Adrenal gland (tissue), 12 donors: ENCODE data around the gene CERS2. TPM values are rescaled to one million over a fixed set of nuclear protein-coding genes. Genes with fewer than 3 reads are reported as not detected.

Source experiments
- DNase-seq, 7 donors: peaks; one replicate each; pipeline ENCODE4 v3.0.0-alpha.2; 2019 to 2020
- H3K27ac ChIP-seq, 5 donors: fragments of 200-600 bp; sonication (generic) in 4 of 5; 1 replicate in 3 of 5; 2 replicates in 2 of 5; pipeline versions ENCODE4 v1.5.1 to v1.8.0; 2016 to 2020; ENCODE audit warnings: mild to moderate bottlenecking in 1 of 5
- H3K27me3 ChIP-seq: fragments of 200-600 bp; 2 replicates; pipeline ENCODE4 v1.8.0; 2021
- H3K36me3 ChIP-seq, 2 donors: fragments of 200-600 bp; replicated peaks in 1 of 2; 1 replicate in 1 of 2; 2 replicates in 1 of 2; pipeline versions ENCODE4 v1.5.1 to v1.8.0; 2018 to 2022
- H3K4me1 ChIP-seq, 2 donors: fragments of 200-600 bp; replicated peaks in 1 of 2; 1 replicate in 1 of 2; 2 replicates in 1 of 2; pipeline versions ENCODE4 v1.5.1 to v1.8.0; 2018 to 2021
- H3K4me3 ChIP-seq, 4 donors: fragments of 200-600 bp; sonication (generic) in 3 of 4; one replicate each; pipeline ENCODE4 v1.5.1; 2016 to 2018
- H3K9me3 ChIP-seq, 3 donors: fragments of 200-600 bp; sonication (generic) in 1 of 3; replicated peaks in 1 of 3; 1 replicate in 2 of 3; 2 replicates in 1 of 3; pipeline versions ENCODE4 v1.5.1 to v1.8.0; 2016 to 2021
- CTCF ChIP-seq, 6 experiments: fragments of 450-650 bp in 4 of 6; fragments of 200-600 bp in 2 of 6; sonication (generic) in 1 of 6; IDR thresholded peaks; 1 replicate in 5 of 6; 2 replicates in 1 of 6; pipeline versions ENCODE4 v1.5.1 to v1.8.0; 2016 to 2021; ENCODE audit warnings: antibody characterized with exemption in 6 of 6, mild to moderate bottlenecking in 2 of 6, moderate library complexity in 1 of 6
- POLR2A ChIP-seq, 2 donors: fragments of 450-650 bp; IDR thresholded peaks; one replicate each; pipeline ENCODE4 v1.6.1; 2017; ENCODE audit warnings: antibody characterized with exemption in 2 of 2, mild to moderate bottlenecking in 2 of 2, moderate library complexity in 1 of 2
- WGBS, 4 donors: extraction: QIAGEN DNeasy Blood & Tissue Kit in 2 of 4; methylation state at CpG; one replicate each; pipeline versions ENCODE4 v1.1.5 to v1.1.7; 2013 to 2017; 5-methylcytosine and 5-hydroxymethylcytosine counted together
- intact Hi-C, 2 donors: fragments of 100-400 bp; cut with DNase I; formaldehyde crosslinking; loops; one replicate each; pipeline versions ENCODE4 v1.14.1 to v1.15.0; 2022 to 2023
- polyA plus RNA-seq, 3 donors: library from polyadenylated mRNA; stranded (reverse); fragments of 200-250 nt in 2 of 3; fragments of 350-450 nt in 1 of 3; fragmentation: Illumina TruSeq in 1 of 3; extraction: RNeasy Lipid Tissue Mini Kit (QIAGEN cat#74804) in 1 of 3; gene quantifications; one replicate each; pipeline ENCODE4 v1.2.3, GENCODE V29; 2013 to 2014
- small RNA-seq, 2 donors: library from RNA; depleted of rRNA; stranded (forward); fragments of <200 nt; gene quantifications; one replicate each; pipeline ENCODE3, GENCODE V24; 2016
- total RNA-seq, 9 donors: library from RNA; depleted of rRNA in 4 of 9; stranded (reverse); fragments of >200 nt in 4 of 9; fragments of 120-200 nt in 1 of 9; fragmentation: NEBNext Ultra II Directional in 1 of 9; extraction: Animal tissue kit (Norgen Biotek cat#: 25700) in 1 of 9; gene quantifications; one replicate each; pipeline versions ENCODE4 v1.1.0 to v1.2.4, GENCODE V29; 2013 to 2023
- donor health status: healthy with polysubstance abuse.
- donor health status: Bipolar disorder and iron deficiency.
- donor health status: DM: yes; HTN: yes; CAD: no.
- donor health status: DM: no; HTN: no; CAD: no.
- donor health status: DM: no; HTN: no; CAD: no.
- donor health status: DM: yes; HTN: yes; CAD: no.

Gene CERS2
- total and polyA plus RNA-seq, 12 donors, result 289 to 682 (median 505) TPM

GRCh38 chr1:150922519-150922975 lies 52.1 kb downstream of the CERS2 start:
- Histone ChIP-seq H3K36me3 (peaks cover 0 to 1% of the 10 kb centered on the region in 2 donors), H3K27ac (no peak overlapping the region), H3K27me3 (no peaks in the 10 kb centered on the region), H3K4me3 (no peak overlapping the region), H3K9me3 (no peaks in the 10 kb centered on the region), H3K4me1 (peaks cover 4 to 10% of the 10 kb centered on the region in 2 donors)
- TF ChIP-seq CTCF (IDR thresholded peaks at IDR 0.05), result peak; percentile 65 to 86 (median 76)
- TF ChIP-seq POLR2A (IDR thresholded peaks at IDR 0.05), result no peak
- intact Hi-C loops, result no loop called here
- DNase-seq, result peak; percentile 72 to 90 (median 84)
- 31 to 44% (median 41%) methylated on average over 2 of the region's 2 CpGs for WGBS, 4 donors

- Histone ChIP-seq H3K36me3 (no peaks in the 10 kb centered on the region), H3K27me3 (no peaks in the 10 kb centered on the region), H3K4me1 (no peaks in the 10 kb centered on the region), H3K27ac (no peak overlapping the region), H3K9me3 (no peaks in the 10 kb centered on the region), H3K4me3 (no peak overlapping the region)
- intact Hi-C loops, result loop anchor here in 1 of 2 donors (10.0 kb wide), 1 partner anchor 103 kb away; no protein-coding TSS in a partner anchor
- TF ChIP-seq POLR2A (IDR thresholded peaks at IDR 0.05) (no peak), CTCF (IDR thresholded peaks at IDR 0.05) (no peak)
- WGBS, 4 donors, result 83 to 88% (median 87%) methylated on average over 7 of the region's 7 CpGs
- no peak for DNase-seq
Measured at GRCh38 chr1:150917387-150917786, 57.2 kb downstream of the CERS2 start.

Small RNA genes lying within 50 kb of the gene (small RNA-seq; reads per million reads assigned to genes)
- 0 reads per million in 2 donors for gene RNU6-884P

Other genes starting within 250 kb of the CERS2 start
- gene CTSS, start 209.1 kb downstream of the CERS2 start, total RNA-seq, result 100 to 1,000 TPM in 6 of 9 donors, 10 to 100 TPM in 3; 27.4 to 175 (median 112) TPM
- 10 to 100 TPM; 12.1 to 36.0 (median 33.4) TPM for gene CTSS, start 209.1 kb downstream of the CERS2 start, polyA plus RNA-seq
- gene CTSK, start 166.6 kb downstream of the CERS2 start, total RNA-seq, result 10 to 100 TPM in 5 of 9 donors, 1 to 10 TPM in 4; 5.0 to 29.4 (median 10.9) TPM
- gene CTSK, start 166.6 kb downstream of the CERS2 start, polyA plus RNA-seq, result 10 to 100 TPM in 2 of 3 donors, 1 to 10 TPM in 1; 7.9 to 27.4 (median 23.9) TPM
- 10 to 100 TPM; 28.8 to 68.8 (median 51.5) TPM for gene ARNT, start 98.2 kb downstream of the CERS2 start, total RNA-seq
- gene ARNT, start 98.2 kb downstream of the CERS2 start, polyA plus RNA-seq, result 10 to 100 TPM; 19.2 to 34.6 (median 21.4) TPM
- gene CTXND2, start 87.7 kb downstream of the CERS2 start, total RNA-seq, result not detected
- not detected for gene CTXND2, start 87.7 kb downstream of the CERS2 start, polyA plus RNA-seq
- gene SETDB1, start 48.5 kb downstream of the CERS2 start, total RNA-seq, result 10 to 100 TPM; 12.6 to 52.9 (median 33.9) TPM
- gene SETDB1, start 48.5 kb downstream of the CERS2 start, polyA plus RNA-seq, result 10 to 100 TPM; 28.9 to 50.4 (median 41.3) TPM
- gene ANXA9, start 7.5 kb upstream of the CERS2 start, total RNA-seq, result 1 to 10 TPM in 2 of 9 donors, under 1 TPM in 7; 0.22 to 3.2 (median 0.50) TPM
- gene ANXA9, start 7.5 kb upstream of the CERS2 start, polyA plus RNA-seq, result under 1 TPM; 0.18 to 0.56 (median 0.40) TPM
- gene MINDY1, start 32.1 kb upstream of the CERS2 start, total RNA-seq, result 10 to 100 TPM; 13.3 to 37.5 (median 32.7) TPM
- 10 to 100 TPM in 2 of 3 donors, 1 to 10 TPM in 1; 6.0 to 12.5 (median 12.5) TPM for gene MINDY1, start 32.1 kb upstream of the CERS2 start, polyA plus RNA-seq
- 10 to 100 TPM; 12.3 to 25.7 (median 20.0) TPM for gene PRUNE1, start 33.6 kb upstream of the CERS2 start, total RNA-seq
- 10 to 100 TPM; 10.2 to 16.1 (median 10.9) TPM for gene PRUNE1, start 33.6 kb upstream of the CERS2 start, polyA plus RNA-seq
- 1 to 10 TPM in 1 of 9 donors, under 1 TPM in 5, not detected in 3; 0.11 to 2.4 (median 0.27) TPM for gene BNIPL, start 61.8 kb upstream of the CERS2 start, total RNA-seq
- gene BNIPL, start 61.8 kb upstream of the CERS2 start, polyA plus RNA-seq, result 1 to 10 TPM in 1 of 3 donors, under 1 TPM in 2; 0.05 to 1.4 (median 0.24) TPM
- gene C1orf56, start 72.9 kb upstream of the CERS2 start, total RNA-seq, result 10 to 100 TPM in 7 of 9 donors, 1 to 10 TPM in 2; 3.9 to 29.7 (median 13.9) TPM
- gene C1orf56, start 72.9 kb upstream of the CERS2 start, polyA plus RNA-seq, result 10 to 100 TPM in 1 of 3 donors, 1 to 10 TPM in 2; 8.3 to 10.3 (median 8.3) TPM
- gene CDC42SE1, start 84.8 kb upstream of the CERS2 start, total RNA-seq, result 100 to 1,000 TPM in 3 of 9 donors, 10 to 100 TPM in 6; 53.6 to 125 (median 88.2) TPM
- gene CDC42SE1, start 84.8 kb upstream of the CERS2 start, polyA plus RNA-seq, result 10 to 100 TPM; 45.5 to 85.8 (median 55.8) TPM
- gene MLLT11, start 85.6 kb upstream of the CERS2 start, total RNA-seq, result 10 to 100 TPM in 2 of 9 donors, 1 to 10 TPM in 7; 1.6 to 31.9 (median 3.7) TPM
- gene MLLT11, start 85.6 kb upstream of the CERS2 start, polyA plus RNA-seq, result 10 to 100 TPM in 1 of 3 donors, 1 to 10 TPM in 2; 4.3 to 17.4 (median 9.0) TPM
- gene GABPB2, start 95.9 kb upstream of the CERS2 start, total RNA-seq, result 10 to 100 TPM in 8 of 9 donors, 1 to 10 TPM in 1; 8.5 to 37.1 (median 12.1) TPM
- gene GABPB2, start 95.9 kb upstream of the CERS2 start, polyA plus RNA-seq, result 10 to 100 TPM in 2 of 3 donors, 1 to 10 TPM in 1; 8.3 to 15.3 (median 11.8) TPM
- gene SEMA6C, start 171.8 kb upstream of the CERS2 start, total RNA-seq, result 1 to 10 TPM in 8 of 9 donors, under 1 TPM in 1; 0.66 to 7.1 (median 3.6) TPM
- 10 to 100 TPM in 2 of 3 donors, under 1 TPM in 1; 0.88 to 40.5 (median 14.9) TPM for gene SEMA6C, start 171.8 kb upstream of the CERS2 start, polyA plus RNA-seq
- 10 to 100 TPM in 3 of 9 donors, 1 to 10 TPM in 6; 1.4 to 18.3 (median 6.4) TPM for gene TNFAIP8L2, start 181.8 kb upstream of the CERS2 start, total RNA-seq
- 10 to 100 TPM in 2 of 3 donors, 1 to 10 TPM in 1; 3.3 to 19.9 (median 15.2) TPM for gene TNFAIP8L2, start 181.8 kb upstream of the CERS2 start, polyA plus RNA-seq
- 10 to 100 TPM in 7 of 9 donors, 1 to 10 TPM in 2; 7.9 to 21.5 (median 14.6) TPM for gene LYSMD1, start 191.1 kb upstream of the CERS2 start, total RNA-seq
- 10 to 100 TPM in 1 of 3 donors, 1 to 10 TPM in 2; 4.4 to 12.8 (median 9.1) TPM for gene LYSMD1, start 191.1 kb upstream of the CERS2 start, polyA plus RNA-seq
- 10 to 100 TPM; 16.4 to 51.7 (median 33.0) TPM for gene SCNM1, start 191.3 kb upstream of the CERS2 start, total RNA-seq
- gene SCNM1, start 191.3 kb upstream of the CERS2 start, polyA plus RNA-seq, result 10 to 100 TPM; 47.2 to 89.0 (median 83.2) TPM
- 1 to 10 TPM in 1 of 9 donors, under 1 TPM in 2, not detected in 6; 0.28 to 1.2 (median 0.60) TPM for gene TMOD4, start 201.1 kb upstream of the CERS2 start, total RNA-seq
- under 1 TPM in 2 of 3 donors, not detected in 1; 0.84 to 0.88 TPM for gene TMOD4, start 201.1 kb upstream of the CERS2 start, polyA plus RNA-seq
- gene VPS72, start 215.4 kb upstream of the CERS2 start, total RNA-seq, result 10 to 100 TPM; 30.0 to 57.1 (median 39.1) TPM
- gene VPS72, start 215.4 kb upstream of the CERS2 start, polyA plus RNA-seq, result 10 to 100 TPM; 33.1 to 54.4 (median 41.3) TPM
- 10 to 100 TPM; 28.8 to 61.7 (median 47.1) TPM for gene PIP5K1A, start 223.7 kb upstream of the CERS2 start, total RNA-seq
- gene PIP5K1A, start 223.7 kb upstream of the CERS2 start, polyA plus RNA-seq, result 10 to 100 TPM; 31.2 to 46.1 (median 43.7) TPM